OCI-LY1 (cell line): Measurements from ENCODE around the gene THAP9.

ENCODE experiments used
- H2AFZ ChIP-seq: fragments of 200-600 bp; sonication (generic), shearing (Covaris generic); 2 replicates; pipeline ENCODE4 v1.6.0; 2014; ENCODE audit warnings: antibody characterized with exemption, mild to moderate bottlenecking, low read length
- H3F3A ChIP-seq: fragments of 200-600 bp; sonication (generic), shearing (Covaris generic); 2 replicates; pipeline ENCODE4 v1.6.0; 2014; ENCODE audit warnings: mild to moderate bottlenecking, antibody characterized with exemption, low read length, moderate library complexity; ENCODE audit not compliant: insufficient read depth
- H3K27ac ChIP-seq: fragments of 200-600 bp; sonication (generic); 2 replicates; pipeline ENCODE4 v1.5.1; 2014; ENCODE audit warnings: low read length, mixed run types, mild to moderate bottlenecking, low read depth; ENCODE audit not compliant: poor library complexity, severe bottlenecking
- H3K27me3 ChIP-seq: fragments of 200-600 bp; sonication (generic); 2 replicates; pipeline ENCODE4 v1.6.0; 2014; ENCODE audit warnings: antibody characterized with exemption, mild to moderate bottlenecking, low read length, moderate library complexity; ENCODE audit not compliant: insufficient read depth
- H3K36me3 ChIP-seq: fragments of 200-600 bp; sonication (generic); 2 replicates; pipeline ENCODE4 v1.6.1; 2014; ENCODE audit warnings: mild to moderate bottlenecking, antibody characterized with exemption, low read length, moderate library complexity, mixed read lengths; ENCODE audit not compliant: insufficient read depth
- H3K4me1 ChIP-seq: fragments of 200-600 bp; sonication (generic); 2 replicates; pipeline ENCODE4 v1.5.1; 2014; ENCODE audit warnings: mild to moderate bottlenecking, low read length, moderate library complexity; ENCODE audit not compliant: insufficient read depth, severe bottlenecking
- H3K4me2 ChIP-seq: fragments of 200-600 bp; sonication (generic), shearing (Covaris generic); 2 replicates; pipeline ENCODE4 v1.6.1; 2014; ENCODE audit warnings: low read length
- H3K4me3 ChIP-seq: fragments of 200-600 bp; sonication (generic); 2 replicates; pipeline ENCODE4 v1.5.1; 2014; ENCODE audit warnings: low read length, low read depth, mild to moderate bottlenecking, mixed read lengths; ENCODE audit not compliant: poor library complexity, severe bottlenecking
- H3K79me2 ChIP-seq: fragments of 200-600 bp; shearing (Covaris generic); 2 replicates; pipeline ENCODE4 v1.6.1; 2016; ENCODE audit warnings: mixed run types, low read length, mixed read lengths; ENCODE audit not compliant: insufficient read depth
- H3K9ac ChIP-seq: fragments of 200-600 bp; sonication (generic), shearing (Covaris generic); 2 replicates; pipeline ENCODE4 v1.6.1; 2014; ENCODE audit warnings: mild to moderate bottlenecking, low read length, mixed read lengths
- H3K9me2 ChIP-seq: fragments of 200-600 bp; sonication (generic), shearing (Covaris generic); 2 replicates; pipeline ENCODE4 v1.6.1; 2014; ENCODE audit warnings: low read depth, mild to moderate bottlenecking, low read length, mixed read lengths
- H3K9me3 ChIP-seq: fragments of 200-600 bp; shearing (Covaris generic); 2 replicates; pipeline ENCODE4 v1.6.1; 2014; ENCODE audit warnings: low read length, mixed read lengths
- H4K20me1 ChIP-seq: fragments of 200-600 bp; sonication (generic), shearing (Covaris generic); 2 replicates; pipeline ENCODE4 v1.6.0; 2016; ENCODE audit warnings: mild to moderate bottlenecking, low read length; ENCODE audit not compliant: insufficient read depth
- CTCF ChIP-seq: fragments of 200-600 bp; sonication (generic), shearing (Covaris generic); IDR thresholded peaks from 2 replicates; pipeline ENCODE4 v1.5.1; 2017; ENCODE audit warnings: mild to moderate bottlenecking, antibody characterized with exemption, low read length, moderate library complexity, mixed read lengths
- EZH2 ChIP-seq: fragments of 200-600 bp; sonication (generic), shearing (Covaris generic); IDR thresholded peaks from 2 replicates; pipeline ENCODE4 v1.8.0; 2017; ENCODE audit warnings: borderline replicate concordance, mixed run types, mild to moderate bottlenecking, antibody characterized with exemption, low read length, moderate library complexity, mixed read lengths

THAP9 gene

DNA sequence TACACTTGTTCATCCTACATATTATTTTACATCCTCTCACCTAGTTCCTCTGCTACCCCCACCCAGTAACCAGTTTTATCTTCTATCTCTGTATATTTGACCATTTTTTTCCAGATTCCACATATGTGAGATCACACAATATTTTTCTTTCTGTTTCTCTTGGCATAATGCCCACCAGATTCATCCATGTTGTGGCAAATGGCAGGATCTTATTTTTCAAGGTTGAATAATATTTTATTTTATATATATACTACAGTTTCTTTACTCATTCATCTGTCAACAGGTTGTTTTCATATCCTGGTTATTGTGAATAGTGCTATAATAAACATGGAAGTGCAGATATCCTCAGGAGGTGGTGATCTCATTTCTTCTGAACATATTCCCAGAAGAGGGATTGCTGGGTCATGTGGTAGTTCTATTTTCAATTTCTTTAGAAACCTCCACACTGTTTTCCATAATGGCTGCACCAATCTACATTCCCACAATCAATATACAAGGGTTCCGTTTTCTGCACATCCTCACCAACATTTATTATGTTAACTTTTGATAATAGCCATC, 48.2 kb downstream of the THAP9 start:
- no peaks in the 10 kb centered on the region for H3K27me3 ChIP-seq
- H3K4me1 ChIP-seq = no peaks in the 10 kb centered on the region
- H3K79me2 ChIP-seq = no peaks in the 10 kb centered on the region
- no peak overlapping the region for H3K9ac ChIP-seq
- H3K36me3 ChIP-seq = peaks cover 34% of the 10 kb centered on the region
- H3K4me2 ChIP-seq = no peak overlapping the region
- no peaks in the 10 kb centered on the region for H3F3A ChIP-seq
- no peaks in the 10 kb centered on the region for H3K9me3 ChIP-seq
- no peak overlapping the region for H3K27ac ChIP-seq
- no peak overlapping the region for H2AFZ ChIP-seq
- no peaks in the 10 kb centered on the region for H4K20me1 ChIP-seq
- TF ChIP-seq CTCF (no peak), EZH2 (no peak)
- H3K4me3 ChIP-seq = no peak overlapping the region
- H3K9me2 ChIP-seq = no peaks in the 10 kb centered on the region

DNA sequence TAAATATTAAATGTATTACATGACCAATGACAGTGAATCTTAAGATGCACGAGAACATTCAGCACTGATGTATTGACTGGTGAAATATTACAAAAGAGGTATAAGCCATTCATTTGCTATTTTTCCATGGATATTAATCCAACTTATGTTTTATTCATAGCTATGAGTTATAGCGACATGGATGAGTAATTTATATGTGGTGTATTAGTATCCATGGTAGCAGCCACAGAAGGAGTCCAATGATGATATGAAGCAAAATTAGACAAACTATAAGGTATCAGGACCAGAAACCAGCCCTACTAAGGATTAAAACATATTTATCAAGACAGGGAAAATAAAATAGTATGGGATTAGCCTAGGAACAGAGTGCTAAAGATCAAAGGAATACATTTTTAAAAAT, 50.7 kb downstream of the THAP9 start:
- H4K20me1 ChIP-seq = no peaks in the 10 kb centered on the region
- H2AFZ ChIP-seq = no peak overlapping the region
- no peak overlapping the region for H3K9ac ChIP-seq
- no peaks in the 10 kb centered on the region for H3K79me2 ChIP-seq
- H3K27ac ChIP-seq = no peak overlapping the region
- no peaks in the 10 kb centered on the region for H3K27me3 ChIP-seq
- H3K36me3 ChIP-seq = peaks cover 20% of the 10 kb centered on the region
- H3K4me2 ChIP-seq = no peak overlapping the region
- no peak overlapping the region for H3K4me3 ChIP-seq
- no peaks in the 10 kb centered on the region for H3K4me1 ChIP-seq
- TF ChIP-seq CTCF (no peak), EZH2 (no peak)
- H3K9me2 ChIP-seq = no peaks in the 10 kb centered on the region
- no peaks in the 10 kb centered on the region for H3F3A ChIP-seq
- no peaks in the 10 kb centered on the region for H3K9me3 ChIP-seq

GRCh38 chr4:82954212-82954611, 53.7 kb downstream of the THAP9 start:
- Histone ChIP-seq H3K36me3 (peaks cover 22% of the 10 kb centered on the region), H3K9me3 (no peaks in the 10 kb centered on the region), H4K20me1 (no peaks in the 10 kb centered on the region), H3K27me3 (no peaks in the 10 kb centered on the region), H3K4me1 (no peaks in the 10 kb centered on the region), H3K9me2 (no peaks in the 10 kb centered on the region), H3F3A (no peaks in the 10 kb centered on the region), H3K27ac (no peak overlapping the region), H3K79me2 (0 out of 2 replicates have a peak, but pooled peaks cover 3% of the 10 kb centered on the region), H2AFZ (no peak overlapping the region), H3K4me3 (no peak overlapping the region), H3K4me2 (no peak overlapping the region), H3K9ac (no peak overlapping the region)
- TF ChIP-seq CTCF = no peak
- TF ChIP-seq EZH2 = no peak
